GM18870 (cell line): ENCODE results near the gene RTN4RL1.
A peak's percentile ranks its signal among the peaks of the same experiment; 100 is the strongest.

Experiments
- ATAC-seq: cut with Tn5 transposase; IDR thresholded peaks from one replicate; pipeline ENCODE4 v1.9.1; 2021; ENCODE audit warnings: moderate library complexity; ENCODE audit not compliant: unreplicated experiment

RTN4RL1 gene, protein sequence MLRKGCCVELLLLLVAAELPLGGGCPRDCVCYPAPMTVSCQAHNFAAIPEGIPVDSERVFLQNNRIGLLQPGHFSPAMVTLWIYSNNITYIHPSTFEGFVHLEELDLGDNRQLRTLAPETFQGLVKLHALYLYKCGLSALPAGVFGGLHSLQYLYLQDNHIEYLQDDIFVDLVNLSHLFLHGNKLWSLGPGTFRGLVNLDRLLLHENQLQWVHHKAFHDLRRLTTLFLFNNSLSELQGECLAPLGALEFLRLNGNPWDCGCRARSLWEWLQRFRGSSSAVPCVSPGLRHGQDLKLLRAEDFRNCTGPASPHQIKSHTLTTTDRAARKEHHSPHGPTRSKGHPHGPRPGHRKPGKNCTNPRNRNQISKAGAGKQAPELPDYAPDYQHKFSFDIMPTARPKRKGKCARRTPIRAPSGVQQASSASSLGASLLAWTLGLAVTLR

DNA sequence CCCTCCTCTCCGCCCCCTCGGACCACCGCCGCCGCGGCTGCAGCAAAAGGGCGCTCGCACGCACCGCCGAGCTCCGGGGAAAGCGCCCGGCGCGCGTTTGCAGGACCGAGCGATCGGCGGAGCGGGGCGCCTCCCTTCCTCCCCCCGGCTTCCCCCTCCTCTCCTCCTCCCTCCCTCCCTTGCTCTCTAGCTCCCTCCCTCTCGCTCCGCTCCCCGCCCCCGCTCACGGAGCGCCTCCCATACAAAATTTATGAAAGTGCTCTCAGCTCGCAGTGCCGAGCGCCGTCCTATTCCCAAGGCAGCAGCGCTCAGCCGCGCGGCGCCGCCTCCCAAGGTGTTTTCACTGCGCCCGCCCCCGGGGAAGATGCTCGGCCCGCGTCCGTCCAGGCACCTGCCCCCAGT is at the start of gene RTN4RL1:
Gene RTN4RL1, minus strand, starts transcription at position 115 of the 402 bp plus-strand sequence. CDS start 469 bp downstream, outside the sequence.
- no peak for ATAC-seq

DNA sequence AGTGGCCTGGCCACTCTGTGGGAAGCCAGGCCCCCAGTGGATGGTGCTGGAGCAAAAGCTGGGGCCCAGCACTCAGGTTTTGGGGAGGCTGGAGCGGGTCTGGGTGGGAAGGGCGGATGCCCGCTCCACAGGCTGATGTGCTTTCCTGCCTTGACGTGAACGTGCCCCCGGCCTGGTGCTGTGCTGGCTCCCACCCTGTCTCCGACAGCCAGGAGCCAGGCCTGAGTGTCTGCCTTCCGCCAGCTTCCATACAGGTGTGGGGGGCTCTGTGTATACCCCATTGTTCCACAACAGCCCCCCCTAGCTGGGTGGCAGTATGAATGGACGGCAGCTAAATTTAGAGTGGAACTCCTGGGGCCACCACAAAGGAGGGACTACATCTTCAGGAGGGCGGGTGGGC is 49.8 kb upstream of the RTN4RL1 start:
- no peak for ATAC-seq

DNA sequence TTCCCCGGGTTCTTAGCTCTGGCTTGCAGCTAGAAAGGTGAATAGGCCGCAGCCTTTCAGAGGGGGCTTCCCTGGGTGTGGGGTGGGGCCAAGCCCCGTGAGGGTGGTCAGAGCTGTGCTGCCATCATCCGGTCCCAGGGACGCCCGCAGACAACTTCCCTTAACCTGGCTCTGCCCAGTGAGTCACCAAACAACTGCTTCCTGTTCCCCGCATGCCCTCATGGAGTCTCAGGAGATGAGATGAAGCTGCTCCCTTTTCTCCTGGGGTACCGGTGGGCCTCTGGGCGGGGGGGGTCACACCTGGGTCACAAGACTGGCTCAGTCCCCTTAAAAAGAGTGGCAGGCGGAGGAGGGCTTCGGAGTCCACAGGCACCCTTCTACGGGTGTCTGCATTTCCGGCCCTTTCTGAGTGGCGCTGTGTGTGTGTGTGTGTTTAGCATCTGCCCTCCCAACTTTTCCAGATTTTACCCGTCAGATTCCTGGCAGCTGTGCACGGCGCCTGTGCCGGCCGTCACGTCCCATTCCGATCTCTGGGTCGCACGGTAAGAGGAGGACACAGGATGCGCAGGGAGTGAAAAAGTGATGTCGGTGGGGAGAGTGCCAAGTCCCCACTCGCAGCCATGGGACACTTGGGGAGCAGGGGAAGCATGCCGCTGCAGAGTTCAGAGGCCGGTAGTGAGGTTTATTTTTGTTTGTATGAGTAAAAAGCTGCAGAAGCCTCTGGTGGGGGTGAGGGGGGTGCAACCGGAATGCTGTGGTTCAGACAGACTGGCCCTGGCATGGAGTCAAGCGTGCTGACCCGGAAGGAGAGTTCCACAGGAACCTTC is 46.5 kb upstream of the RTN4RL1 start:
- no peak for ATAC-seq

DNA sequence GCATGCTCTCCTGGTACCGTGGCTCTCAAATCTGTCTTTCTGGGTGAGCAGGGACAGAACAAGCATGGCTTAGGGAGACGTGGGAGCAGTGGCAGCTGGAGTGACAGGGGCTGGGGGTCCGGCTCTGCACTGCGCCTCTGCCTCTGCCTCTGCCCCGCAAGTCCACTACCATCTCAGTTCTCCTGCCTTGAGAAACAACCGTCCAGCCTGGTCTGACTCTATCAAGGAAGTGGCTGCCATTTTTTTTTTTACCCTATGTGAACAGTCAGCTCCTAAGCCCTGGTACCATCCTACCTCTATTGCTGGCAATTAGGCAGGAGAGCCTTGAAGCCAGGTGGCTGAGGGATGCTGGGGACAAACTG is 45.9 kb upstream of the RTN4RL1 start:
- no peak for ATAC-seq

DNA sequence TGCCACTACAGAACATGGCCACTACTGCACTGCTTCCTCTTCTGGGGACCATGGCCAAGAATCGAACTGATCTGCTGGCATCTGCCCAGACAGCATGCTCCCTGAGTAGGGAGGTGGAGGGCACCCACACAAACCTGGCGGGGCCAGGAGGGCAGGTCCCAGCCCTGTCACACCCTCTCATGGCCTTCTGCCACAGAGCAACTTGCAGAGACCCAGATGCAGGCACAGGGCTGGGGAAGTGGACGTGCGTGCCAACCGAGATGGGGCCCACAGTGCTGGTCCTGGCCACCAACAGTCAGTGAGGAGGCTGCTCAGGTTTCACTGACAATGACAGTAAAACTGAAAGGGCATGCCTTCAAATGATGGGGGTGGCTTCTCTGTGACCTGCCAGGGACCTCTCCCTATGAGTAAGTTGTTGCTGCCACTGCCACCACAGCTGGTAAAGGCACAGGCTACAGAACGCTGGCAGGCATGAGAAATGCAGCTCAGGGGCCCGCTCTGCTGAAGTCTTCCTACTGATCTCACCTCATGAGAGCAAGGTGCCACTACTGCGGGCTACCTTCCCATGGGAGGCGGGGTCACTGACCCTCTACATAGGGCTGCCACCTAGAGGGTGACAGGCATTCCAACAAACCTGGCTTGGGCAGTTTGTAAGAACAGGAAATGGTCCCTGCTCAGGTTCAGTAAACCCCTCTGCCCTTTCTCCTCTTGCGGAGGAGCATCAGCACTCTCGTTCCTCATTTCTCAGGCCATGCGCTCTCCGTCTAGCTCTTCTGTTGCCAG is 45.3 kb upstream of the RTN4RL1 start:
- peak; percentile 85 for ATAC-seq

DNA sequence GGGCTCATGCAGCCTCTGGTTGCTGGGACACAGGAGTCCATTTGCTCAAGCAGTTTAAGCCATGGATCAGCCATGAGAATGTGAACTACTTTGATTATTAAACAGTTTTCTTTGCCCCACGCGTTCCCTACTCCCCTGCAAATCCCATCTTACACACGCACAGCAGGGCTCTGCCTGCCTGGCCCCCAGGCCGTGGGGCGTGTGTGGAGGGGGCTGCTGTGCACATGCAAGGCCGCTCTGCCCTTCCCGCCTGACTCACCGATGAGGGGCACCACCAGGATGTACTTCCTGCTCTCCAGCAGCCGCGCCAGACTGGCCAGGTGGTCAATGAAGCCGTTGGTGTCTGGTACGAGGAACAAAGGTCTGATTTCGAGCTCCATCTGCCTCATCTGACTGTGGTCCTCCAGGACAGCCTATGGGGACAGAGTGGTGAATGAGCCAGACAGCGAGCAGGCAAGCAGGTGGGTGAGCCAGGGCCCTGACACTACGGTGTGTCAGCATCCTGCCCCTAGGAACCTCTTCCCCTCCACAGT is 43.5 kb upstream of the RTN4RL1 start:
- ATAC-seq, result no peak

DNA sequence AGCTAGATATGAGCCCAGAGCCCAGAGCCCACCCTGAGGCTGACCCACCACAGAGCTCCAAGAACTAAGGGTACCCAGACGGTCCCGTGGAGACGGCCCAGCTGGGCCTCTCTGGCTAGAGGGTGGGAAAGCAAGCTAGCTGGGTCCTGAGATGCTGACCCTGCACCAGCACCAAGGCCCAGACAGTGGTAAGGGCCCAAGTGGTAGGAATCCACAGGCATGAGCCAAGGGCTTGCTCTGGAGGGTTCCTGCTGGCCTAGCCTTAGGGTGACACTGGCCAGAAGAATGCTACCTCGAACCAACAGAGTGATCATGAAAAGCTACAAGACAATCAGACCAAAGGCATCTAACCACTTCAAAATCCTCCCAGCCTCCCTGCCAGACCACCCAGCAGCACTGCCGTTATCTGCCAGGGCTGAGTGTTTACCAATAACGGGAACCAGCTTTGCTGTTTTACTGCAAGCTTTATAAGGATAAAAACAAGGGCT is 42.9 kb upstream of the RTN4RL1 start:
- ATAC-seq, result no peak

DNA sequence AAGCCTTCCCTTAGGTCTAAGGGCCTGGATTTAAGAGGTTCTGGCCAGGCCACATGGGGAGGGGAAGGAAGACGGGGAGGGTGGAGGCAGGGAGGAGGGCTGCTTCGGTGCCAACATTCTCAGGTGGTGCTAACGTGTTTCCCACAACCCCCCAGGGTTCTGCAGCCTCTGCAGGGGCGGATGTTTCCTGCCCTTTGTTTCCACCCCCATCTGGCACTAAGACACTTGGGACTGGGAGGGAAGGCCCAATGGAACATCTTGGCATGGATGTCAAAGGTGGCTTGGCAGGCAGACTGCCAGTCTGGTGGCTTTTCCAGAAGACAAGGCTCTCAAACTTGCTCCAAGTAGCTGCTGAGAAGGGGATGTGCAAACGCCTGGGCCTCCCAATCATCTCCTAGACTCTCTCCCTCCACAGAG is 42.5 kb upstream of the RTN4RL1 start:
- no peak for ATAC-seq

DNA sequence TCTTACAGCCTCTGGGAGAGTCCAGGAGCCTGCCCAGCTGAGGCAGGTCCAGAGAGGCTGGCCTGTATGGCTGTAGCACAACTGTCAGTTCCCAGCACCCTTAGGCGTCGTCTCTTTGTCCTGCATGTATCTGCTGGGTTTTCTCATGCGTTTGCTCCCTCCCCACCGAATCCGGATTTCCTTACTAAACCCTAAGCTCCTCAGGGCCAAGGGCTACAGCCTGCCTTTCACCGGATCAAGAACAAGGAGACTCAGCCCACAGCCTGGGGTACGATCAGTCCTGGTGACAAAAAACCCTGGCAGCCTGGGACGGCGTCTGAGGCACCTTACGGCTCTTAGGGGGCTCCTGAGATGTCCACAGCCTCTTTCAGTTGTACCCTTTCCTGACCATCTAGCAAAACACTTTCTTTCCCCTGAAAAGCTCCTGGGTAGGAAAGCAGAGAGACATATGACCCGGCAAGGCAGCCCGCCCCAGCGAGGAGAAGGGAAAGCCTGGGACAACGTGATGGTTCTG is 42.0 kb upstream of the RTN4RL1 start:
- no peak for ATAC-seq

DNA sequence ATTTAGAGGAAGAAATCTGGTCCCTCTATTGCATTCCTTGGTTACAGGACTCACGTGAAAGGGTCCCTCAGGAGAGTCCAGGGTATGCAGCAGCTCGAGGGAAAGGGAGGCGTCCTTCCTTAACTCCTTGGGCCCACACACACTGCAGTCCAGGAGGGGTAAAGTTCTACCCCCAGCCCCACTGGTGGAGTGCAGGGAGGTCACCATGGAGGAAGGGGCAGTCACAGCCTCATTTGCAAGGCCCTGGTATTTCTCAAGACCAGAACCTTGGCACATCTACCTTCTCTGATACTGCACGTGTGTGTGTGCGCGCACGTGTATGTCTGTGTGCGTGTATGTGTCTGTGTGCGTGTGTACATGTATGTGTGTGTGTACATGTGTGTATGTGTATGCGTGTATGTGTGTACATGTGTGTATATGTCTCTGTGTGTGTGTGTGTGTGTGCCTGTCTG is 40.8 kb upstream of the RTN4RL1 start:
- ATAC-seq, result no peak

DNA sequence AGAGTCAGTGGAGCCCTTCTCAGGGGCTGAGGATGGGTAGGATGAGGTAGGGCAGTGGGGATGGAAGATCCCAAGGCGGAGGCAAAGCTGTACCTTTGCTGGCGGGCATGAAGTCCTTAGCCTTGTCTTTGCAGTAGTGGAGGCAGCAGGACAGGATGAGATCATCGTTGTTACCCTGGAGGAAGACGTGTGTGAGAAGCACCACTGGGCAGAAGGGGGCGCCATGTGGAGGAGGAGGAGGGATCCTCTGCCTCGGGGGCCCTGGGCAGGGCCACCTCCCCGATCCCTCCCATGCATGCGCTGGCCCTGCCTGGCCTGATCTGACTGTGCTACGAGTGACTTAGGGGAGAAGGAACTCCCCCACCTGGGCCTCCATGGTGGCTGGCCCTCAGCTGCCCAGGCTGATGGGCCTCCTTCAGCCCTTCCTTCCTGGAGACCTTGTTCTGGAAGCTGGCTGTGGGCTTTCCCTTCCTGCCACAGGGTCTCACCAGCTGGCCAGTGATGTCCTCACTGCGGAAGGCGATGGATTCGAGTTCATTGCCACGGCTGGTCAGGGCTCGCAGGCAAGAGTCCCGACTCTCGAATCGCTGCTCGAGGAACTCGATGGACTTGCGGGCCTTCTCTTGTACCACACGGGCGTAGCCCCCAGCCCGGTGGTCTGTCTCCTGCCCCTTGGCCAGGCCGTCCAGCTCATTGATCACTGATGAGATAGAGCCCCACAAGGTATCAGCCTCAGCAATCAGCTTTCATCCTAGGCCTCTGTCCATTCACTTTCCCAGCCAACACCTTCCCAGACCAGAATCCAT is 40.0 kb upstream of the RTN4RL1 start:
- no peak for ATAC-seq

DNA sequence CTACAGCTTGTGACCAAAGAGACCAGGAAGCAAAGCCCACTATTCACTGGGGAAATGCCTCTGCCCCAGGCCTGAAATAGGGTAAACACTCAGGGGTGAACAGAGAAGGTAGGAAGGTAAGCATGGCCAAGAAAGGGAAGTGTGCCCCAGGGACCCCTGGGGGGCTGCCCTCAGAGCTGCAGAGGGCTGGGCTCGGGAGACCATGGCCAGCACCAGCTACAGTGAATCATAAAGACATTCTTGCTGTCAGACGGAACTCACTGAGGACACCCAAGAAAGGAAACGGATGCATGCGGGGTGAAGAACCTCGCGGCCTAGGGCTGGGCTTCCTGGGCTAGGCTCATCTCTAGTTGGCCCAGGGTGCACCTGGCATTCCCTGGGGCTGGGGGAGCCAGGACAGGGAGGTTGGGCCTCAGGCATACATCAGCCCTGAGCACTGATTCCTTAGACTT is 39.4 kb upstream of the RTN4RL1 start:
- no peak for ATAC-seq

DNA sequence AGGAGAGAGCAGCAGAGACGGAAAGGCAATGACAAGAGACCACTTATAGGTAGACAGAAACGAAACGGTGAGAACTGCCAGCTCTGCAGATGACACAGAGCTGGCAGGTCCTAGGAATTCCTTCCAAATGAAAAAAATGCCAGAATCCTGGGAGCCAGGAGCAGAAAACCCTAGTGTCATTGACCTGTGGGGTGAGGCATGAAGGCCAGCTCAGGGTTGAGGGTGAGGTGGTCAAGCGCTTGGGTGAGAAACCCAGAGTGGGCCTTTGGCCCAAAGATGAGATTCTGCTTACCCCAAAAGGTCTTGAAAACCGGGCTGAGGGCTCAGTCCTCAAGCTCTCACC is 39.0 kb upstream of the RTN4RL1 start:
- ATAC-seq, result no peak

DNA sequence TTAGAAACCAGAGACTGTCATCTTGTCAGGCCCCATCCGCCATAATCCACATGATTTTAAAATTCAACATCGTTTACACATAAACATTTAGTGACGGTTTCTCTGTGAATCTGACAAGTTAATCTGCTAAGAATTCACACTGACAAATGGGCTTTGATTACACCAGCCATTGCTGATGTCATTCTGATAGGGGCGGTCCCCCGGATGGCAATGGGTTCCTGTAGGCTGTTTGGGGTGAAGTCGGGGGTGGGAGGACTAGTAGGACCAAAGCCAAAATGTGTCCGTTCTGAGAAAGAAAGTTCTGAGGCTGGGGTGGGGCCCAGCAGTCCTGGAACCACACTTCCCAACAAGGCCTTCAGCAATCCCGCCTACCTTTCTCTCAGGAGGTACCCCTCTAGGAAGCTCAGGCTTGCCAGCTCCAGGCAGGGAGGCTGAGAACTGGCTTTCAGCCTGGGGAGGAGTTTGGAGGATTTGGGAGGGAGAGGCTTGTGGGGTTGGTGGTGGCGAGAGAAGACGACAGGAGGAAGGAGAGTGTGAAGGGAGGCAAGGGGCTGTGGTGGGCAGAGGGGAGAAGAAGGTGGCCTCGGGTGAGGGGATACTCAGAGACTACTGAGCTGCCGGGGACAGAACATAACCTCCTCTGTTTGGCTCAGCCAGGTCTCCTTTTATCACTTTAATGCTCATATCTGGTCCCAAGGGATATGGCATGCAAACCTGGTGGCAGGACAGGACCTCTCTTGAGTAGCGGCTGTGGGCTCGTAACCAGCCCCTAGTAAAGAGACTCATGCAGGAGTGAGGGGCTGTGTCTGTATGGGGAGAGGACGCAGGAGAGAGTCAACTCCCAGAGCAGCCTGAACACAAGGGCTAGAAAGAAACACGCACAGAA is 38.4 kb upstream of the RTN4RL1 start:
- no peak for ATAC-seq

DNA sequence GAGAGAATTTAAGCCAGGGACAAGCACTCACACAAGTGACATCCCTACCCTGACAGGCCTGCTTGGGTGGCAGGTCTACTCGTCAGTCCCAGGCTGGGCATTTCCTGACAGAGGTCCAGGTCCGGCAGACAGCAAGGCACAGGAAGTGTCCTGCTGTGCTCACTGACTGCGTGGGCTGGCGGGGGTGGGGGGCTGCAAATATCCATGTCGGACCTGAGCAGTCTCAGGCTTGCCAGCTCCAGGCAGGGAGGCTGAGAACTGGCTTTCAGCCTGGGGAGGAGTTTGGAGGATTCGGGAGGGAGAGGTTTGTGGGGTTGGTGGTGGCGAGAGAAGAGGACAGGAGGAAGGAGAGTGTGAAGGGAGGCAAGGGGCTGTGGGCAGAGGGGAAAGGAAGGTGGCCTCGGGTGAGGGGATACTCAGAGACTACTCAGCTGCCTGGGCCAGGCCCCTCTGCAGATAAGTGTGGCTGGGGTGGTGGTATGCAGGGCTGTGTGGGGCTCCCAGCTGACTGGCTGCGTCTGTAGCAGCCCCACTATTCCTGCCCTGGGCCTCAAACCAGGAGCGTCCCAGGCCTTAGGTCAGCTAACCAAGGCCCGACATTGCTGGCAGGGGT is 37.5 kb upstream of the RTN4RL1 start:
- no peak for ATAC-seq

DNA sequence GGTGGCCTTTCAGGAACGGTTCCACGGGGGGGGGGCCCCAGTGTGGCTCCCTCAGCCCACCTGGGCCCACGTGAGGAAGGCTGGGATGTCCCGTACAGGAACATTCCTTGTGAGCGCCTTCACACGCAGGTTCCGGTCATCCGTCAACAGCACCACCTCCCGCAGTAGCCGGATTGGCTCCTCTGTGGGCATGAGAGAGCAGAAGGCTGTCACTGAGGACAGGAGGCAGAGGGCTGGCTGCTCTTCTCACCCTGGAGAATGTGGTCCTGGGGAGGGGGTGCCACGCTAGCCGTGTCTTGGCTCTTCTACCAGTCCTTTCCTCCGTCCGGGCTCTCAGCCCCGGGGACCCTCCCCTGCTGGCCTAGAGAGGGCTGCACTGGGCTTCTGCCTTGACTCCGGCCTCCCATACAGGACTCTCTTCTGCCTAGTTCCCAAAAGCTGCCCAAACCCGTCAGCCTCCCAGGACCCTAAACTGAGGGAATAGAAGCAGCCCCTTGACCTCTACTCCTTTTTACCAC is 36.4 kb upstream of the RTN4RL1 start:
- no peak for ATAC-seq

DNA sequence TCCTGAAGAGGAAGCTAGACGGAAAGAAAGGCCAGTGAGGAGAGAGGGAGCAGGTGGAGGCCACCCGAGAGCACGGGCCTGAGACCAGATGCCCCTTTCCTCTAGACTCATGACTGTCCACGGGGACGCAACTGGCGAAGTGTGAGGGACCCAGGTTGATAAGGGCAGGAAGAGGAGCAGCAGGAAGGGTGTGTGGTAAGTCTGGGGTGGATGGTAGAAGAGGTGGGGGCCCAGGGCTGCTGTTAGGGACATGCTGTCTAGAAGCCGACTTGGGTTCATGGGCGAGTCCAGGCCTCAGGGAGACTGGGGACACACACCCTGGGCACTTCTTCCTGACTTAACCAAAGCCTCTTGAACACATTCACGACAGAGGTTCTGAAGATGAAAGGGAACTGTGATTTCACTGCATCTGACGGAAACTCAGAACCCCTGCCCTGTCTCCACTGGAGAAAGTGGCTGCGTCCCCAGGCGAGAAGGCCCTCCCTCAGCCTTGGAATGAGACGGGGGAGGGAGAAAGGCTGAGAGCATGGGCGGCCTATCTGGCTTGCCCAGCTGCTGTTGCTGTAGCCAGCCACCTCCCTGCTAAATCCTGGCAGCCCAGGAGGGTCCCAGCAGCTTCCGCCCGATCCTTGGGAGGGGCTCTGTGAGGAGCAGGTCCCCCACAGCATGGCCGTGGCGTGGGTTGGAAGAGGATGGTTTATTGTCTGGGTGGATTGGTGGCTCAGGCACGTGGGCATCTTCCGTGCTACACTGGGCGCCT is 35.7 kb upstream of the RTN4RL1 start:
- no peak for ATAC-seq

DNA sequence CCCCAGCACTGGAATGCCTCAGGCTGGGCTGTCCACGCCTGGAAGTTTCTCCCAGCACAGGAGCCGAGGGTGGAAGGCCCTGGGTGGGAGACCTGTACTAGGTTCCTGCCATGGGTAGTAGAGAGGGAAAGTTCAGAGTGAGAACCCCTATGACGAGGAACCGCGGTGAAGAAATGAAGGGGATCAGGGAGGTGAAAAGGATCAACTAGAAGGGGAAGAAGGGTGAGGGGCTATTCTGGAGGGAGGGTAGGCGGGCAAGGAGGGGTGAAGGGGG is 35.2 kb upstream of the RTN4RL1 start:
- ATAC-seq, result no peak
